Liver (tissue), 3 donors: ENCODE results near the gene HOXB13.

Experiments used
- ATF3 ChIP-seq: IDR thresholded peaks from 2 replicates; pipeline ENCODE4 v1.6.1; 2016; ENCODE audit warnings: antibody characterized with exemption
- CTCF ChIP-seq: fragments of 150-350 bp; IDR thresholded peaks from 2 replicates; pipeline ENCODE4 v1.5.1; 2017; ENCODE audit warnings: improper control_type of control experiment, low read depth, low read length; ENCODE audit not compliant: missing input control
- GABPA ChIP-seq, 2 donors: IDR thresholded peaks in 1 of 2; conservative IDR thresholded peaks in 1 of 2; 2 replicates each; pipeline ENCODE4 v1.6.1; 2016; ENCODE audit warnings: antibody characterized with exemption in 2 of 2, mild to moderate bottlenecking in 1 of 2, moderate library complexity in 1 of 2
- REST ChIP-seq: IDR thresholded peaks from 2 replicates; pipeline ENCODE4 v1.6.1; 2016; ENCODE audit warnings: antibody characterized with exemption, mild to moderate bottlenecking
- SP1 ChIP-seq: IDR thresholded peaks from 2 replicates; pipeline ENCODE4 v1.6.1; 2018; ENCODE audit warnings: antibody characterized with exemption, mild to moderate bottlenecking
- YY1 ChIP-seq: IDR thresholded peaks from 2 replicates; pipeline ENCODE4 v1.6.1; 2016; ENCODE audit warnings: antibody characterized with exemption, mild to moderate bottlenecking
- donor health status: healthy.
- donor health status: healthy.

GRCh38 chr17:48738424-48738802 is 9.9 kb upstream of the HOXB13 start:
- no peak for TF ChIP-seq CTCF
- no peak for TF ChIP-seq SP1
- TF ChIP-seq REST = no peak
- TF ChIP-seq ATF3 = no peak
- TF ChIP-seq YY1 = no peak
- TF ChIP-seq GABPA (IDR thresholded peaks at IDR 0.05 in 1 of 2, conservative IDR thresholded peaks at IDR 0.05 in 1 of 2) = no peak
